Activated T-helper 9 cell treated with anti-CD3 and anti-CD28 coated beads, Interleukin-2, amount 50 U/mL, for 16 hours (primary cell): ENCODE measurements around the gene COLEC11.
"Not testable (repeated sequence)": the region's sequence is repeated elsewhere in the genome, so short reads cannot be mapped to it uniquely, and the experiment has no call there.

Experiments
- DNase-seq: peaks from one replicate; pipeline ENCODE4 v3.0.0-alpha.2; 2020; ENCODE audit warnings: low read depth

Gene COLEC11

GRCh38 chr2:3654531-3655225, 59.8 kb downstream of the COLEC11 start:
- DNase-seq: no peak

- DNase-seq: no peak
Measured at GRCh38 chr2:3655871-3656761, 61.2 kb downstream of the COLEC11 start.

- no peak for DNase-seq
Measured at GRCh38 chr2:3656762-3657721, 62.1 kb downstream of the COLEC11 start.

GRCh38 chr2:3657881-3658280, 63.0 kb downstream of the COLEC11 start, which contains the start of gene ALLC:
ALLC (plus strand) TSS chr2:3658200; CDS start chr2:3671158, 12,958 bp downstream.
- DNase-seq: no peak

GRCh38 chr2:3659447-3660432, 64.8 kb downstream of the COLEC11 start:
- DNase-seq: no peak

- not testable (repeated sequence) for DNase-seq
Measured at GRCh38 chr2:3660640-3661039, 65.7 kb downstream of the COLEC11 start.

GRCh38 chr2:3661149-3661660, 66.3 kb downstream of the COLEC11 start:
- DNase-seq: no peak

GRCh38 chr2:3662239-3662638, 67.3 kb downstream of the COLEC11 start:
- no peak for DNase-seq

GRCh38 chr2:3664118-3664517, 69.2 kb downstream of the COLEC11 start:
- no peak for DNase-seq

- DNase-seq: no peak
Measured at GRCh38 chr2:3664925-3665324, 70.0 kb downstream of the COLEC11 start.

- no peak for DNase-seq
Measured at GRCh38 chr2:3665886-3666612, 71.1 kb downstream of the COLEC11 start.

GRCh38 chr2:3666613-3666975, 71.7 kb downstream of the COLEC11 start:
- DNase-seq: no peak

GRCh38 chr2:3667151-3667631, 72.3 kb downstream of the COLEC11 start:
- no peak for DNase-seq

GRCh38 chr2:3669656-3670055, 74.7 kb downstream of the COLEC11 start:
- no peak for DNase-seq

GRCh38 chr2:3670376-3670775, 75.5 kb downstream of the COLEC11 start:
- DNase-seq: no peak

- DNase-seq: no peak
Measured at GRCh38 chr2:3670941-3671340, 76.0 kb downstream of the COLEC11 start.

- no peak for DNase-seq
Measured at GRCh38 chr2:3672861-3673678, 78.2 kb downstream of the COLEC11 start.

GRCh38 chr2:3674066-3674845, 79.3 kb downstream of the COLEC11 start:
- DNase-seq: no peak
